Chondrocyte (in vitro differentiated cells): ENCODE results near the gene SLF2. TPM values are rescaled to one million over a fixed set of nuclear protein-coding genes. Genes with fewer than 3 reads are reported as not detected.
A peak's percentile ranks its signal among the peaks of the same experiment; 100 is the strongest.

Experiments used
- DNase-seq: peaks from one replicate; pipeline ENCODE4 v3.0.0; 2021; ENCODE audit warnings: mixed read lengths, low spot score
- H3K27ac Mint-ChIP-seq: one replicate; pipeline ENCODE4 v1.8.0; 2021; ENCODE audit warnings: mild to moderate bottlenecking, moderate library complexity, mixed read lengths; ENCODE audit not compliant: unreplicated experiment
- H3K27me3 Mint-ChIP-seq: 2 replicates; pipeline ENCODE4 v1.8.0; 2021; ENCODE audit warnings: low read depth, mixed read lengths
- H3K36me3 Mint-ChIP-seq: 2 replicates; pipeline ENCODE4 v1.8.0; 2021; ENCODE audit warnings: low read depth, mixed read lengths
- H3K4me1 Mint-ChIP-seq: 2 replicates; pipeline ENCODE4 v1.8.0; 2021; ENCODE audit warnings: low read depth, mild to moderate bottlenecking, mixed read lengths
- H3K4me3 Mint-ChIP-seq: one replicate; pipeline ENCODE4 v1.8.0; 2021; ENCODE audit warnings: mild to moderate bottlenecking, moderate library complexity, mixed read lengths; ENCODE audit not compliant: unreplicated experiment
- H3K9me3 Mint-ChIP-seq: 2 replicates; pipeline ENCODE4 v1.8.0; 2021; ENCODE audit warnings: low read depth, mixed read lengths
- CTCF ChIP-seq: fragments of 200-600 bp; sonication (generic); IDR thresholded peaks from 2 replicates; pipeline ENCODE4 v1.5.0; 2021; ENCODE audit warnings: antibody characterized with exemption, mild to moderate bottlenecking, moderate library complexity
- microRNA-seq: library from miRNA; unstranded; fragments of <30 nt; microRNA quantifications from one replicate; pipeline ENCODE4 v1.2.0, GENCODE V29; 2020; ENCODE audit warnings: borderline number of aligned reads
- total RNA-seq: library from RNA; stranded (reverse); gene quantifications from 3 replicates; pipeline ENCODE4 v1.2.1, GENCODE V29; 2021

Gene SLF2
- total RNA-seq, 1 donor from 2014 or later = 20.6 TPM

- H3K27ac Mint-ChIP-seq = peak overlapping the region; percentile 76
- peaks cover 5% of the 10 kb centered on the region for H3K27me3 Mint-ChIP-seq
- TF ChIP-seq CTCF = peak; percentile 86
- H3K4me3 Mint-ChIP-seq = no peak overlapping the region
- H3K9me3 Mint-ChIP-seq = no peaks in the 10 kb centered on the region
- DNase-seq = peak; percentile 85
- peaks cover 35% of the 10 kb centered on the region for H3K4me1 Mint-ChIP-seq
- no peaks in the 10 kb centered on the region for H3K36me3 Mint-ChIP-seq
These were observed 101.6 kb downstream of the SLF2 start for GRCh38 chr10:101014230-101014884.

Small RNA genes lying within 50 kb of the gene (microRNA-seq; reads per million reads assigned to microRNA genes)
- gene MIR608 = not detected

Other genes with a start within 250 kb of the SLF2 start
- 0.62 to 0.87 TPM in 2 of 3 replicates, not detected in the other for gene PAX2, start 167.4 kb upstream of the SLF2 start, total RNA-seq
- 4.8 to 8.0 TPM (median 7.9 TPM) in 3 replicates for gene SEMA4G, start 56.5 kb downstream of the SLF2 start, total RNA-seq
- gene MRPL43, start 74.5 kb downstream of the SLF2 start, total RNA-seq = 54.0 to 74.1 TPM (median 57.3 TPM) in 3 replicates
- 4.8 to 6.6 TPM (median 5.4 TPM) in 3 replicates for gene TWNK, start 74.6 kb downstream of the SLF2 start, total RNA-seq
- gene LZTS2, start 86.8 kb downstream of the SLF2 start, total RNA-seq = 58.9 to 80.7 TPM (median 79.4 TPM) in 3 replicates
- gene PDZD7, start 118.2 kb downstream of the SLF2 start, total RNA-seq = 1.4 to 1.8 TPM (median 1.7 TPM) in 3 replicates
- 92.4 to 101 TPM (median 96.9 TPM) in 3 replicates for gene SFXN3, start 118.3 kb downstream of the SLF2 start, total RNA-seq
- gene KAZALD1, start 149.0 kb downstream of the SLF2 start, total RNA-seq = 18.9 to 43.4 TPM (median 19.8 TPM) in 3 replicates
- gene TLX1, start 218.3 kb downstream of the SLF2 start, total RNA-seq = not detected in 3 replicates